ENCODE results near the gene POLE3. TPM values are rescaled to one million over a fixed set of nuclear protein-coding genes. Genes with fewer than 3 reads are reported as not detected.

Gene POLE3
- total and polyA plus RNA-seq, 2 donors (not counting 3 experiments of a cell fraction or from before 2014, with no cell fraction given) = 53.8 to 68.6 TPM

- H3K9me3 ChIP-seq (replicated peaks; ENCODE audit: control insufficient read depth, insufficient read depth, low read length) = no peaks in the 10 kb centered on the region
- no peaks in the 10 kb centered on the region for H3K79me2 ChIP-seq (ENCODE audit: control insufficient read depth, insufficient read depth, low read length)
- FAIRE-seq (no peak), DNase-seq (ENCODE audit: low read depth, low spot score) (no peak)
- H3K4me1 ChIP-seq (ENCODE audit: control insufficient read depth, extremely low read depth, insufficient read depth, low read length) = peaks cover 14% of the 10 kb centered on the region
- no peak overlapping the region for H2AFZ ChIP-seq (ENCODE audit: low read depth, low read length)
- no peak overlapping the region for H3K4me2 ChIP-seq (ENCODE audit: insufficient read depth, low read length)
- no peaks in the 10 kb centered on the region for H4K20me1 ChIP-seq (replicated peaks; ENCODE audit: control insufficient read depth, extremely low read depth, insufficient read depth, low read length)
- no peak overlapping the region for H3K27ac ChIP-seq (ENCODE audit: insufficient read depth, low read depth, low read length)
- POLR2A ChIA-PET = no interaction called here
- BruUV-seq (replicated peaks) = no TSS peak
- CTCF ChIA-PET = interaction anchor here (1.4 to 1.8 kb wide), 2 partner anchors 18 to 26 kb away, joined by 4 to 9 read pairs; partner anchors contain the start of gene ALAD
- H3K36me3 ChIP-seq (ENCODE audit: control insufficient read depth in 2 of 2, extremely low read depth in 1 of 2, insufficient read depth in 2 of 2, low read length in 2 of 2) = no peaks in the 10 kb centered on the region
- intact Hi-C loops (cut with micrococcal nuclease) = no loop called here
- H3K4me3 ChIP-seq (replicated peaks in 1 of 3; ENCODE audit: insufficient read depth in 1 of 3, low read depth in 1 of 3, low read length in 3 of 3) = no peak overlapping the region
- peaks cover 0 to 2% of the 10 kb centered on the region in 2 experiments for H3K27me3 ChIP-seq (ENCODE audit: control insufficient read depth in 2 of 2, insufficient read depth in 2 of 2, low read length in 2 of 2)
- dilution Hi-C loops (cut with MboI; ENCODE audit: extremely low pct_ligation_motif_present, low sequenced_read_pairs) = no loop called here
- H3K9ac ChIP-seq (replicated peaks; ENCODE audit: extremely low read depth, insufficient read depth, low read length) = no peak overlapping the region
- H3K9me1 ChIP-seq (replicated peaks; ENCODE audit: control insufficient read depth, extremely low read depth, insufficient read depth, low read length) = no peaks in the 10 kb centered on the region
- no peak for TF ChIP-seq MYC (IDR thresholded peaks at IDR 0.05; ENCODE audit: low read depth, low read length)
- no peak for TF ChIP-seq GATA2 (IDR thresholded peaks at IDR 0.05; ENCODE audit: insufficient read depth, insufficient read length, low read depth, low read length)
- TF ChIP-seq JUN (IDR thresholded peaks at IDR 0.05; ENCODE audit: borderline replicate concordance, insufficient read depth, insufficient read length, low read depth) = no peak
- TF ChIP-seq POLR2A (IDR thresholded peaks at IDR 0.05; ENCODE audit: low read depth, low read length) = no peak
- TF ChIP-seq EZH2 (IDR thresholded peaks at IDR 0.05; ENCODE audit: borderline replicate concordance, low read depth, low read length, severe bottlenecking) = no peak
- no peak for TF ChIP-seq POLR2AphosphoS5 (IDR thresholded peaks at IDR 0.05; ENCODE audit: insufficient read depth, low read depth, low read length)
- no peak for TF ChIP-seq MAX (IDR thresholded peaks at IDR 0.05; ENCODE audit: insufficient read depth, insufficient read length)
- no peak for TF ChIP-seq FOS (IDR thresholded peaks at IDR 0.05; ENCODE audit: borderline replicate concordance, insufficient read depth, low read length)
- no peak for TF ChIP-seq CTCF (IDR thresholded peaks at IDR 0.05; ENCODE audit: extremely low read depth in 1 of 2, insufficient read depth in 1 of 2, low read depth in 1 of 2, low read length in 2 of 2)
These were observed 17.2 kb upstream of the POLE3 start for GRCh38 chr9:113427629-113428028.
